ENCODE results near the gene TPSB2.

GRCh38 chr16:1261131-1261892 is 31.3 kb upstream of the TPSB2 start:
- TF ChIP-seq CTCF (conservative IDR thresholded peaks at IDR 0.05; ENCODE audit: low read depth, low read length): no peak
- no peak for TF ChIP-seq EZH2 (IDR thresholded peaks at IDR 0.05; ENCODE audit: borderline replicate concordance, low read depth, low read length, poor library complexity, severe bottlenecking)

Data from A673 (cell line).